G401.6 (cell line): ENCODE data around the gene GRK2.

Experiments used
- FAIRE-seq: peaks from 2 replicates; lab custom pipeline; 2012; peaks lifted over from hg19 to GRCh38; lab: Jason Lieb, UNC

Gene GRK2

DNA sequence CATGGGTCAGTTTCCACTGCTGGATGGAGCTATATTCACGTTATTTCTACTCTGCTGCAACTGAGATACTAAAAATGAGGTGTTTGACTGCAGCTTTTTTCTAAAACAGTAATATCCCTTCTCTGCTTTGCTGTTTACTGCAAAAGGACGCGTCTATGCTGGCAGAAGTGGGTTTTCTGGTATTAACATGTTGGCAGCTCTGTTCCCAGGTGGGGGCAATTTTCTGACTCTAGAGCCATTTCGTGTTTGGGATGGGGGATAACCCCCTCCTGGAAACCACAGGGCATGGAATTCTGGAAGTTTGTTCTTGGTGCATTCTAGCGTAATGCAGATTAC is 4.9 kb downstream of the GRK2 start:
- FAIRE-seq: no peak

DNA sequence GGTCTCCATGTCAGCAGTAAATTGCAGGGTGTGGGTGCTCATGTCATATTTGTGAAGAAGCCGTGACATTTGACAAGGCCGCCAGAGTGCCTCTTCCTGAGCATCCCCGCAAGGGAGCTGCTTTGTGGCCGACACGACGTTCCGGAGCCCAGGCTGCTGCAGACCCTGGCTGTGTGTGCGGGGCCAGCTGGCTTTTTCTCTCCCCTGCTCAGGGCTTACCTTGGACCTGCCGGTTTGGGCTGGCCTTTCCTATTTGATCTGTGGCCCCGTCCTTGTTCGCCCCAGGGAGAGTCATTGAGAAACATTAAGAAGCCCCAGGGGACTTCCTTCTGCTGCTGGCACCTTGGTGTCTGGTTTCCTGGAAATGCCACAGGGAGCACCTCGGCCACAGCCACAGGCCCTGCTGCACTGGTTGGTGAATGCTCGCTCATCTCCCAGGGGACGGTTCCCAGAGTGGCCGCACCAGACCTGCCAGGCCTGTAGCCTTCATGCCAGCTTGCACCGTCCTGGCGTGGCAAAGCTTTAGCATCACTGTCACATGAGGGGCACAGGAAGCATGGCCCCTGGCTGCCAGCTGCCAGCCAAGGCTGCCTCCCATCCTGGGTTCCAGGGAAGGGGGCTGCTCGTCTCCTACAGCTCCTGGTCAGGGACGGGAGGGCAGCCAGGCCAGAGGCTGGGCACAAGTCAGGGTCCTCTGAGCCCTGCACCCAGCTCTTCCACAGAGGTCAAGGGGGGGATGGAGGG is 5.4 kb downstream of the GRK2 start:
- no peak for FAIRE-seq

DNA sequence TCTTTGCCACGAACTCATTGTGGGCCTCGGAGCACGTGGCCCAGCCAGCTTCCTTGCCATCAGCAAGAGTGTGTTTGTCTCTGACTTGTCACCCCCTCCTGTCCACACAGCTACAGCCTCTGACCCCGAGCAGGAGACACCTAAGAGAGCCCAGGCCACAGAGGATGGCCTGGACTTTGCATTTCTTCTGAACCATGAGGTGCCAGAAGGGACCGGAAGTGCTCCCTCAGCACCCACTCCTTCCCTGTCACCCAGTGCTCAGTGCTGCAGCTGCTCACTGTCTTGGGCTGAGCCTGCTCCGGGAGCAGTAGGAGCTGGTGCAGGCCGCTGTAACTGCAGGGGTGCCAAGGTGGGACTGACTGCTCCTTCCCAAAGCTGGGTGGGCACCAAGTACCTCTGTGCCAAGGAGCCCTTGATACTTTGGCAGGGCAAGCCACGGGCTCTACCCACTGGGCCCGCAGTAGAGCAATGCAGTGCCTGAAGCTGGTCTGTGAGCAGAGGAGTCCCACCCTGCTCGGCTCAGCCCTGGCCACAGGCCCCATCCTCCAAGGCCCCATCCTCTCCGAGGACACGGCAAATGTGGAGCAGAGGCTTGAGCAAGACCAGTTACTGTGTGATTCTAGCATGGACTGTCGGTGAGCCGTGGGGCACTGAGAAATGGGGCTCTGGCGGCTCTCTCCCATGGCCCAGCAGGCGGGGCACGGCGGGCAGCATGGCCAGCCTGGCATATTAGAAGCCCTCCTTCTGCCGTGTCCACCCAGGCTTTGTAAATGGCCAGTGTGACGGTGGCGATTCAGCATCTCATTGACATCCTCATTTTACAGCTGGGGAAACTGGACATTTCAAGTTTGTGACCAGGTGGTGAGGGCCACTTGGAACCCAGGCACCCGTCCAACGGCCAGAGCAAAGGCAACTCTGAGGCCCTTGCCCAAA is 6.3 kb downstream of the GRK2 start:
- no peak for FAIRE-seq

DNA sequence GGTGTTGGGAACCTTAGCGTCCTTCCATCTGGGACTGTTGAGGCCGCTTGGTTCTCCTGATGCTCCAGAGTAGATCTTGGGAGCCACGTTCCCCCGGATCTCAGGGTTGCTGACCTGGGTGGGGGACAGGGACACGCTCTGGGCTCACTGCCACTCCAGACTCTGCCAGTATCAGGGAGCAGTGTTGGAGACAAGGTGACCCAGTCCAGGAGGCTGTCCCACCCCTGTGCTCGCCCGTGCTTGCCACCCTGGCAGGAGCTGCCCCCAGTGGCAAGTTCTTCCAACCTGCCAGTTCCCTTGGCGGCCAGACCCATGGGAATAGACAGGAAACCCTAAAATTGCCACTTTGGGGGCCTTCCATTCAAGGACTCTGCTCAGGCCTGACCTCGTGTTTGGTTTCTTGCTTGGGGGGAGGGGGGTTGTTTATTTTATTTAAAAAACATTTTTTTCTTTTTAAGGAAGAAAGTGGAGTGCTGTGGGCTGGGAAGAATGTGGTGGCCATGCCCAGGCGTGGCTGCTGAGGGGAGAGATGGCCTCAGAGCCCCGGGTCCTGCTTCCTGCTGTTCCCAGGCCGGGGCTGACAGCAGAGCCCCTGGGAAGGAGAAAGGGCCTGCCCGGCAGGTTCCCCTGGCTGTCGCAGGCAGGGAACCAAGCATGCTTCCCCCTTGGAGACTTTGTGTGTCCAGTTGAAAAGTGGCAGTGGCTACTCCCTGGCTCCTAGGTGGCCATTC is 7.2 kb downstream of the GRK2 start:
- FAIRE-seq: no peak

DNA sequence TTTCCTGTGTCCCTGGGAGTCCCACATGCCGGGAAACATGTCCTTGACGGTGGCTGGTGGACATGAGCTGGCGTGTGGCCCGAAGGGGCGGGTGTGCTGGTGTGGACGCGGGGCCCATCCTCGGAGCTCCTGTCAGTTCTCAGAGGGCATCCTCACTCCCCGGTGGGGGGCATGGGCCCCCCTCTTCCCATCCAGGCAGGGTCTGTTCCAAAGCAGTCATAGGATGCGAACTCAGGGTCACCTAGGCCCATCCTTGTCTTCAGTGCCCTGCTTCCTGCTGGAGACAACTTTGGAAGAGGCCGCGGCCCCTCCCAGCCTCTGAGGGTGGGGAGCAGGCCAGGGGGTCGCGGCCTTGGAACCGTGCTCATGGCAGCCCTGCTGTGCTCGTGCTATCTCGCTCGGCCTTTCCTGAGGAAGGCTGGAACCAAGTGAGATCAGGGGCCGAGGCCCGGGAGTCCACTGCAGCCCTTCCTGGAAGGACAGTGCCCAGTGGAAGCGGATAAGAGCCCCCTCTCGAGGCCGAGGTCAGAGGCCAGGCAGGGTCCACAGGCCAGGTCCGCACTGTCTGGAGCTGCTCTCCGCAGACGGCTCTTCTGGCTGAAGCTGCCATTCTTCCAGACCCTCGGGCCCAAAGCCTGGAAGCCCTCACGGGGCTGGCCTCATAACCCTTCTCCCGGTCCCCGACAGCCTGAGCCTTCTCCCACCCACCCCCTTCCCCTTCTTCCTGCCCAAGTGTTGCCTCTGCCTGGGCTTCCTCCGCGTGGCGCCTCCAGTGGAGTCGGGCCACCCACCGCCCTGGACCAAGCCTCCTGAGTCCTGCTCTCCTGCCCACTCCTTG is 8.7 kb downstream of the GRK2 start:
- no peak for FAIRE-seq

DNA sequence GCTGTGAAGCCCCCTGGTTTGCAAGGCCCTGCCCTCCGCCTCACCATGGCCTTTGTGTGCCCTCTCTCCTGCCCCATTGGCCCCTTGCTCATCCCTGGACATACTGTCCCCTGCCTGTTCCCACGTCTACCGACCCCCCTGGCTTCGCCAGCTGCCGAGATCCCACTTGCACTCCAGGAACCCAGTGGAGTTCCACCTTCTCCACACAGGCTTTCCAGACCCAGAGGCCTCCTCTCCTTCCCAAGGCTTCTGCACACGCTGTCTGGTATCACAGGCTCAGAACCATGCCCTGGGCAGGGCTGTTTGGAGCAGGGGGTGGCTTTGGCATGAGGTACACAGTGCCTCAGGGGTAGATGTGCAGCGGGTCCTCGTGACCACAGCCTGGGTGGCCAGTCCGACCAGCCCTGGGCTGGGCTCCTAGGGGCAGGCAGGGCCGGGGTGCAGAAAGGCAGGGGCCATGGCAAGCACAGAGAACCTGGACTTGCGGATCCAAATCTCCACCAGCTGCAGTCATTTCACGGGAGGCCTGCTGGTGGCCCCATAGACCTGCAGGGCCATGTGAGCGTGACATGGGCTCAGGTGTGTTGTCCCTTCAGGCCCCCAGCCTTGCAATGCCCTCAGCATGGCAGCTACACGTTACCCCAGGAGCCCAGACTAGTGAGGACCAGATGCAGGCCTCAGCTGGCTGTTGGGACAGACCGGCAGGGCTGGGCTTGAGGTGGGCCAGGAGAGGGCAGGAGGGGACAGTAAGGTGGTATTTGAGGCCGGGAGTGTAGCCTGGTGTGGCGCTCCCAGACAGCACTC is 9.5 kb downstream of the GRK2 start:
- no peak for FAIRE-seq

DNA sequence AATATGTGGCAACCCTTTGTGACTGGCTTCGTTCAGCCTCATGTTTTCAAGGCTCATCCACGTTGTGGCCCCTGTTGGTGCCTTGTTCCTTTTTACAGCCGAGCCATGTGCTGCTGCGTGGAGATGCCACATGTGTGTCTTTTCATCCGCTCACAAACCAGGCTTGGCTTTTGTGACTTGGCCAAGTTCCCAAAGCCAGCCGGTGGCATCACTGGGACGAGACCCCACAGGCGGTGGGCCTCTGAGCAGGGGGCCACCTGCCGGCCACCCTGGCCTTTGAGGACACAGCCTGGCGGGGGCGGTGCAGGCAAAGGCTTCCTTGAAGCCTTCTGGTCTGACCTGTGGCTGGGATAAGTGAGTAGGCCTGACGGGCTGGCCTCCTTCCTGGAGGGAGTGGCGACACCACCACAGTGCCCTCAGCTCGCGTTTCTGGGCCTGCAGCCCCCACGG is 10.5 kb downstream of the GRK2 start:
- no peak for FAIRE-seq

DNA sequence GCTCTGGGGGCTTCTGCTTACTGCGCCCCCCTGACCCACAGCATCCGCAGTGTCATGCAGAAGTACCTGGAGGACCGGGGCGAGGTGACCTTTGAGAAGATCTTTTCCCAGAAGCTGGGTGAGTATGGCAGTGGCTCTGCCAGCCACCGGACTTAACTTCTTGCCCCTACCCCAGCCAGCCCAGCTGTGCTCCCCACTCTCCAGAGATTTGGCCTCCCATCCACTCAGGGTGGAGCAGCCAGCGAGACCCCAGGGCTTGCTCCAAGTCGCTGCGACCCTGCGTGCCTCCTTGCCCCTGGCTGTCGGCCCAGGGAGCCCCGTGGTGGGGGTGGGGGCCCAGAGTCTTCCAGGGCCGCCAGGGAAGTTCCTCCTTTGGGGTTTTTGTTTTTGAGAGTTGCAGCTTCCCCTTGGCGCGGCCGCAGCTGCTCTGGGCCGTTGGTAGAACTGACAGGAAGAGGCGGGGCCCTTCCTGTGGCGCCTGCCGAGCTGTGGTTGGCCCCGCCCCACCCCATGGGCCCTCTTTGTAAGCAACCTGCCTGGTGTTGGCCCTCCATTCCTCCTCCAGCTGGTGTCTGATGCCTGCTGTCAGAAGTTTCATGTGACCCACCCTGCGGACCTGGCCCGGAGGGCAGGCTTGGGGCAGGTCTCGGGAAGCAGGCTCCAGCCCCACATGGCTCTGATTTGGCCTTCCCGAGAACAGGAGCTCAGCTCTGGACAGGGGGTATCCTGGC is 11.1 kb downstream of the GRK2 start:
- FAIRE-seq: no peak

DNA sequence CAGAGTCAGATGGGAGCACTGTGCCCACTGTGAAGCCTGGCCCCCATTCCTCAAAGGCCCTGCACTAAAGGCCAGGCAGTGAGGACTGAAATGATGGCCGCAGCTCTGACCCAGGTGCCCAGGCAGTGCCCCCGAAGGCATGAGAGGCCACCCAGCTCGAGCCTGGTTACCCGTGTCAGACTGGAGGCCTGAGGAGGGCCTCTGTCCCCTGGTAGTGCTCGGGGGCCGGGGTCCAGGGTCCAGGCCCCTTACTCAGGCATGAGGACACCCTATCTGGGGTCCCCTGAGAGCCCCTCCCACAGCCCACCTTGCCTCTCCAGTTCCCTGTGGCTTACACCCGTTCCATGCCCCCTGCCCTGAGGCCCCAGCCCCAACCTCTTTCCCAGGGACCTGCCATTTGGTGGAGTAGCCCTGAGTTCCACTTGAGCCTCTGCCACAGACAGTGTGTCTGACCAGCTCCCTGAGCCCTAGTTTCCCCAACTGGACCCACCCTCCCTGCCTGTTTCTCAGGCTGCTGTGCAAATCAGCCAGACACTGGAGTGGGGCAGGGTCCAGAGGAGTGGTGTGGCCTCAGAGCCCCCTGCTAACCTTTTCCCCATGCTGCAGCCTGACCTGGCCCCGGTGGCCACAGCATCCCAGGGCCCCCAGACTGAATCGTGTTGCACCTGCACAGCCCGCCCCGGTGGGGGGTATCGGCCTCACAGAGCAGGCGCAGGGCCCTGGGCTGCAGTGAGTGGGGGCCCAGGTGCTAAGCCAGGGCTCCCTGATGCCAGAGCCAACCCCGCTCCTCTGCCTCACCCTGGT is 12.1 kb downstream of the GRK2 start:
- no peak for FAIRE-seq

DNA sequence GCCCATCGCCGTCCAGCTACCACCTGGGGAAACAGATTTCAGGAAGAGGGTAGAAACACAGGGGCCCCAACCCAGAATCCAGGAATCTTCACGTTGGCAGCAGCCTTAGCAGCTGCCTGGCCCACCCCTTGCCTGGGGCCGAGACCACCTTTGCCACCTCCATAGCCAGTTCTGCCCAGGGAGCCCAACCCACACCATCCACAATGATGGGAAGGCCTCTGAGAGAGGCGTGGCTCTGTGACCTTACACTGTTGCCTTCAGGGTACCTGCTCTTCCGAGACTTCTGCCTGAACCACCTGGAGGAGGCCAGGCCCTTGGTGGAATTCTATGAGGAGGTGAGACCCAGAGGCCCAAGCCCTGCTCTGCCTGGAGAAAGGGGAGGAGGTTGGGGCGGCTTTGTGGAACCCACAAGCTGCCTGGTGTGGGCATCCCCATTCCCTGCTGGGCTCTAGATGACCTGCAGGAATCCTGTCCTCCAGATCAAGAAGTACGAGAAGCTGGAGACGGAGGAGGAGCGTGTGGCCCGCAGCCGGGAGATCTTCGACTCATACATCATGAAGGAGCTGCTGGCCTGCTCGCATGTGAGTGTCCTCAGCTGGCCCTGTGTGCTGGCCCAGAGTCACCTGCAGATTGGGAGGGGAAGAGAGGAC is 12.8 kb downstream of the GRK2 start:
- FAIRE-seq: no peak

DNA sequence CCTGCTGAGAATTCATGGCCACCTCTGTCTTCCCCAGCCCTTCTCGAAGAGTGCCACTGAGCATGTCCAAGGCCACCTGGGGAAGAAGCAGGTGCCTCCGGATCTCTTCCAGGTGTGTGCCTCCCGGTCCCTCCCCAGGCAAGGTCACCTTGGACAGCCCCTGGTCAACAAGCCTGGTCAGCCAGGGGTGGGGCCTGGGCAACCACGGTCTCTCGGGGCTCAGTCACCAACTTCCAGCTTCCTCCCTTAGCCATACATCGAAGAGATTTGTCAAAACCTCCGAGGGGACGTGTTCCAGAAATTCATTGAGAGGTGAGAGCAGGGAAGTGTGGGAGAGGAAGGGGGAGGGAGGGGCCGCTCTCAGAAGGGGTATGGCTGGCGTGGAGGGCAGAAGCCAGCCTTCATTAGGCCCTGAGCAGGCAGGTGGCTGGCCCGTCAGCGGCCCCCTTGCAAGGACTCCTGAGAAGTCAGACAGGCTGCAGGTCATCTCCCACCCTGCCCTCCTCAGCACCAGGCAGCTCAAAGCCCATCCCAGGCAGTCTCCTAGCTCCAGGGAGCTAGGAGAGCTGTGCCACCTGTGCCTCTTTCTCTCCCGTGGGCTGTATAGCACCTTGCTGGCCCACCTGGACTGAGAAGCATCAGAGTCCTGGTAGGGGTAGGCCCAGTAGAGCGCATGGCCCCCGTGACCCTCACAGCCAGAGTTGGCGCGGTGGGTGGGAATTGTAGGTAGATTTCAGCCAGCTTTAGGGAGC is 13.5 kb downstream of the GRK2 start:
- FAIRE-seq: no peak

DNA sequence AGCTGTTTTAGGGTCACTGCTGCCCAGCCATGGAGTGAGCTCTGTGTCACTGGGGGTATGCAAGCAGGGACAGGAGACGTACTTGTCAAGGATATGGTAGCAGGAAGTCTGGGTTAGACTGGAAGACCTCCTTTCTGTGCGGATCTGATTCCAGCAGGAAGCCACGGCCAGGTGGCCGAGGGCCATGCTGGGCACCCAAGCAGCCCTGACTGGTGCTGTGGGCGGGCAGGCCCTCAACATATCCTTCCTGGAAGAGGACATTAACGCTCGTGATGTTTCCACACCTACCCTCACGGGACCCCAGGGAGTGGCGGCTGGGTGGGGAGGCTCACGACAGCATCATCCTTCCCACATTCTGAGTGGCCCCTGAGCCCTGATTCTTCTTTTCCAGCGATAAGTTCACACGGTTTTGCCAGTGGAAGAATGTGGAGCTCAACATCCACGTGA is 14.1 kb downstream of the GRK2 start:
- FAIRE-seq: no peak

DNA sequence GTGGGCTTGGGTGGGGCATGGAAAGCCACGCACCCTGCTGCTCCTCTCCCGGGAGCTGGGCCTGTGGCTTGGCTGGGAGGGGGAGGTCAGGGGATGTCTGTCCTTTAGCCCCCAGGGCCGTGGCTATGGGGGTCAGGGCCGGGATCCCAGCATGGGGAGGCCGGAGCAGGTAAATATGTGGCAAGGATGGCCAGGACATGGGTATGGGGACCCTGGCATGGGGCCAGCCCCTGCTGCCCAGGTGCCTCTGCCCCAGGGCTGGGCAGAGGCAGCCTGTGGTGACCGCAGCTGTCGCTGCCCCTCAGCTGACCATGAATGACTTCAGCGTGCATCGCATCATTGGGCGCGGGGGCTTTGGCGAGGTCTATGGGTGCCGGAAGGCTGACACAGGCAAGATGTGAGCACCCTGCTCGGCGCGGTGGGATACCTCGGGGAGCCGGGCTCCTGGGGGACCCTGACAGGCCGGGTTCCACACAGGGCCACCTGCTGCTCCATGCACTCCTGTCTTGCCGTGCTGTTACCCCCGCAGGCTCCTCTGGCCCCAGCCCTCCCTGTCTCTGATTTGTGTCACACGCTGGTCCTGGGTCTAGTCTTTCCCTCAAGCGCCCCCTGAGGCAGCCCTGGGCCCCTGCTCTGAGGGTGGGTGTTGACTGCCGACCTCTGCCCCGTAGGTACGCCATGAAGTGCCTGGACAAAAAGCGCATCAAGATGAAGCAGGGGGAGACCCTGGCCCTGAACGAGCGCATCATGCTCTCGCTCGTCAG is 14.7 kb downstream of the GRK2 start:
- FAIRE-seq: no peak

DNA sequence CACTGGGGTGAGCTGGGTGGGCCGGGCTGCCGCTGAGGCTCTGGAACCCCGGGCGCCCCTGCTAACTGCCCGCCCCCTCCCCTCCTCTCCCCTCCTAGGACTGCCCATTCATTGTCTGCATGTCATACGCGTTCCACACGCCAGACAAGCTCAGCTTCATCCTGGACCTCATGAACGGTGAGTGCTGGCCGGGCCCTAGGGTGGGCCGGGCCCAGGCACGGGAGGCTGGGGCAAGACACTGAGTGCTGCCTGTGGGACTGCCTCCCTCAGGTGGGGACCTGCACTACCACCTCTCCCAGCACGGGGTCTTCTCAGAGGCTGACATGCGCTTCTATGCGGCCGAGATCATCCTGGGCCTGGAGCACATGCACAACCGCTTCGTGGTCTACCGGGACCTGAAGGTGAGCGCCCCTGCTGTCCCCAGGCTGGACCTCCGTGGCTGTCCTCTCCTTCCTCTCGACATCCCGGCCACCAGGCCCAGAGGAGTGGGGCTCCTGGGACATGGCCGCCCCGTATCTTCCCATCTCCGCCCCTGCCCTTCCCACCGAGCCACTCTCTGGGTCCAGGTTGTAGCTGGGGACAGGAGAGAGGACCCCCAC is 15.4 kb downstream of the GRK2 start:
- no peak for FAIRE-seq

DNA sequence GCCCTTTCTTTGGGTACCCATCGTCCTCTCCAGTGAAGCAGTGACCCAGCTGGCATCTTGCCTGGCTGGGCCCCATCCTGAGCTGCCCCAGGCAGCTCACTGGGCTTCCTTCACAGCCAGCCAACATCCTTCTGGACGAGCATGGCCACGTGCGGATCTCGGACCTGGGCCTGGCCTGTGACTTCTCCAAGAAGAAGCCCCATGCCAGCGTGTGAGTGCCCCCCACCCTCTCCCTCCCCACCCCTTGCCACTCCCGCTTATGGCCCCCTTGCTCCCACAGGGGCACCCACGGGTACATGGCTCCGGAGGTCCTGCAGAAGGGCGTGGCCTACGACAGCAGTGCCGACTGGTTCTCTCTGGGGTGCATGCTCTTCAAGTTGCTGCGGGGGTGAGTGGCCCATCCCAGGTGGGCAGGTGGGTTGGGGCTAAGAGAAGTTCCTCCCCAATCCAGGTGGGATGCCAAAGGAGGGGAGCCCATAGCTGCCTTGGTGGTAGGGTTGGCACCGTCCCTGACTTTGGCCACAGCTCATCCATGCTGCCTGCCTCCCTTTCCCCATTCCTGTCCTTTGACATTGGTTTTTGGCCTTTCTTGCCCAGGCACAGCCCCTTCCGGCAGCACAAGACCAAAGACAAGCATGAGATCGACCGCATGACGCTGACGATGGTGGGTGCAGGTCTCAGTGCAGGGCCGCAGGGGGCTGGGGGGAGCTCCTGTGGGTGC is 16.0 kb downstream of the GRK2 start:
- FAIRE-seq: no peak

DNA sequence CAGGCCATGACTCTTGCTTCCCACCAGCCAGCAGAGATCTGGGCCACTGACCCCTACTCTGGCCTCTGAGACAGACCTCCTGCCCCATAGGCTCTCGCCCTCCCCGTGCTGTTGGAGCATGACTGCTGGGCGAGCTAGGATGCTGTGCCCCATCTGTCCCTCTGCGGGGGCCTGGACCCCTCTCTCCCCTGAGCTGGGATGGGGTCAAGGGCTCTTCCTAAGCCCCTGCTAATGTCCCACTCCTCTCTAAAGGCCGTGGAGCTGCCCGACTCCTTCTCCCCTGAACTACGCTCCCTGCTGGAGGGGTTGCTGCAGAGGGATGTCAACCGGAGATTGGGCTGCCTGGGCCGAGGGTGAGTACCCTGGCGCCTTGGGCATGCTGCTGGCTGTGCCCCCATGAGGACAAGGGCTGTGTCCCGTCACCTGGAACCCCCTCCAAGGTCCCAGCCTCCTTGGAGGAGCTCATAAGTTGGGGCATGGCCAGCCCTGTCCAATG is 16.7 kb downstream of the GRK2 start:
- no peak for FAIRE-seq
